Astrocyte (in vitro differentiated cells and primary cell): ENCODE results near the gene CHST6. TPM values are rescaled to one million over a fixed set of nuclear protein-coding genes. Genes with fewer than 3 reads are reported as not detected.
"Not testable (repeated sequence)": the region's sequence is repeated elsewhere in the genome, so short reads cannot be mapped to it uniquely, and the experiment has no call there.

ENCODE experiments used
- DNase-seq: peaks from one replicate; pipeline ENCODE4 v3.0.0-alpha.2; 2010; ENCODE audit warnings: low read depth
- FAIRE-seq: peaks from 2 replicates; lab custom pipeline; 2011; peaks lifted over from hg19 to GRCh38; lab: Jason Lieb, UNC
- H2AFZ ChIP-seq: 2 replicates; pipeline ENCODE4 v1.6.0; 2012; ENCODE audit warnings: low read depth, low read length, inconsistent platforms
- H3K27ac ChIP-seq: 2 replicates; pipeline ENCODE4 v1.5.1; 2011; ENCODE audit warnings: low read depth, low read length, inconsistent platforms
- H3K27me3 ChIP-seq: 2 replicates; pipeline ENCODE4 v1.6.0; 2011; ENCODE audit warnings: low read length, inconsistent platforms; ENCODE audit not compliant: insufficient read depth
- H3K36me3 ChIP-seq: 2 replicates; pipeline ENCODE4 v1.5.1; 2011; ENCODE audit warnings: low read length, inconsistent platforms; ENCODE audit not compliant: insufficient read depth
- H3K4me1 ChIP-seq: 2 replicates; pipeline ENCODE4 v1.5.1; 2011; ENCODE audit warnings: low read length, inconsistent platforms; ENCODE audit not compliant: insufficient read depth
- H3K4me2 ChIP-seq: 2 replicates; pipeline ENCODE4 v1.6.0; 2012; ENCODE audit warnings: low read length, inconsistent platforms
- H3K4me3 ChIP-seq: 2 replicates; pipeline ENCODE4 v1.5.1; 2011; ENCODE audit warnings: low read depth, mild to moderate bottlenecking, low read length, inconsistent platforms; ENCODE audit not compliant: insufficient read depth
- H3K79me2 ChIP-seq: 2 replicates; pipeline ENCODE4 v1.6.0; 2012; ENCODE audit warnings: mild to moderate bottlenecking, low read length, inconsistent platforms; ENCODE audit not compliant: insufficient read depth
- H3K9ac ChIP-seq: 2 replicates; pipeline ENCODE4 v1.6.0; 2012; ENCODE audit warnings: mild to moderate bottlenecking, low read length, inconsistent platforms
- H3K9me3 ChIP-seq: 2 replicates; pipeline ENCODE4 v1.5.1; 2012; ENCODE audit warnings: low read depth, mild to moderate bottlenecking, low read length, inconsistent platforms; ENCODE audit not compliant: insufficient read depth
- H4K20me1 ChIP-seq: 2 replicates; pipeline ENCODE4 v1.6.0; 2012; ENCODE audit warnings: low read length, inconsistent platforms; ENCODE audit not compliant: insufficient read depth
- H3K27ac Mint-ChIP-seq: one replicate; pipeline ENCODE4 v1.8.0; 2021; ENCODE audit warnings: mild to moderate bottlenecking, mixed read lengths; ENCODE audit not compliant: unreplicated experiment
- H3K27me3 Mint-ChIP-seq: one replicate; pipeline ENCODE4 v1.8.0; 2021; ENCODE audit warnings: low read depth, mixed read lengths; ENCODE audit not compliant: unreplicated experiment
- H3K36me3 Mint-ChIP-seq: one replicate; pipeline ENCODE4 v1.8.0; 2021; ENCODE audit warnings: low read depth, mixed read lengths; ENCODE audit not compliant: unreplicated experiment
- H3K4me1 Mint-ChIP-seq: one replicate; pipeline ENCODE4 v1.8.0; 2021; ENCODE audit warnings: low read depth, mixed read lengths; ENCODE audit not compliant: unreplicated experiment
- H3K4me3 Mint-ChIP-seq: one replicate; pipeline ENCODE4 v1.8.0; 2021; ENCODE audit warnings: mild to moderate bottlenecking, moderate library complexity, mixed read lengths; ENCODE audit not compliant: unreplicated experiment
- H3K9me3 Mint-ChIP-seq: one replicate; pipeline ENCODE4 v1.8.0; 2021; ENCODE audit warnings: mild to moderate bottlenecking, mixed read lengths; ENCODE audit not compliant: unreplicated experiment
- CTCF ChIP-seq: IDR thresholded peaks from 2 replicates; pipeline ENCODE4 v1.5.1; 2011; ENCODE audit warnings: low read depth, mild to moderate bottlenecking, inconsistent platforms, low read length, moderate library complexity; ENCODE audit not compliant: insufficient read depth
- EZH2 ChIP-seq: IDR thresholded peaks from 2 replicates; pipeline ENCODE4 v1.6.1; 2012; ENCODE audit warnings: mild to moderate bottlenecking, low read length, inconsistent platforms; ENCODE audit not compliant: insufficient read depth
- total RNA-seq: library from RNA; stranded (reverse); gene quantifications from 2 replicates; pipeline ENCODE4 v1.2.1, GENCODE V29; 2021

Gene CHST6
- total RNA-seq, 1 donor from 2014 or later: 2.5 TPM

- no peaks in the 10 kb centered on the region for H4K20me1 ChIP-seq
- H3K9ac ChIP-seq: no peak overlapping the region
- Mint-ChIP-seq H3K27ac (no peak overlapping the region), H3K4me1 (no peaks in the 10 kb centered on the region), H3K27me3 (peaks cover 1% of the 10 kb centered on the region), H3K36me3 (no peaks in the 10 kb centered on the region), H3K9me3 (peaks cover 2% of the 10 kb centered on the region), H3K4me3 (no peak overlapping the region)
- no peaks in the 10 kb centered on the region for H3K79me2 ChIP-seq
- FAIRE-seq (no peak), DNase-seq (no peak)
- H3K27ac ChIP-seq: no peak overlapping the region
- no peak overlapping the region for H3K4me2 ChIP-seq
- H3K4me1 ChIP-seq: no peaks in the 10 kb centered on the region
- H2AFZ ChIP-seq: no peak overlapping the region
- H3K27me3 ChIP-seq: no peaks in the 10 kb centered on the region
- no peaks in the 10 kb centered on the region for H3K9me3 ChIP-seq
- H3K4me3 ChIP-seq: no peak overlapping the region
- H3K36me3 ChIP-seq: no peaks in the 10 kb centered on the region
- TF ChIP-seq EZH2 (no peak), CTCF (no peak)
Measured at GRCh38 chr16:75526032-75526790, 31.0 kb upstream of the CHST6 start.

GRCh38 chr16:75519175-75519574 lies 23.9 kb upstream of the CHST6 start:
- no peak for FAIRE-seq
- no peak for TF ChIP-seq EZH2
- no peak for TF ChIP-seq CTCF
- no peak overlapping the region for H3K4me3 Mint-ChIP-seq
- H3K4me2 ChIP-seq: no peak overlapping the region
- DNase-seq: no peak
- H3K9ac ChIP-seq: no peak overlapping the region
- H3K27me3 ChIP-seq: no peaks in the 10 kb centered on the region
- H3K36me3 Mint-ChIP-seq: no peaks in the 10 kb centered on the region
- no peak overlapping the region for H3K27ac ChIP-seq
- no peak overlapping the region for H2AFZ ChIP-seq
- no peak overlapping the region for H3K4me3 ChIP-seq
- H3K9me3 Mint-ChIP-seq: no peaks in the 10 kb centered on the region
- no peaks in the 10 kb centered on the region for H3K36me3 ChIP-seq
- no peaks in the 10 kb centered on the region for H3K4me1 Mint-ChIP-seq
- H3K4me1 ChIP-seq: peaks cover 5% of the 10 kb centered on the region
- H3K9me3 ChIP-seq: no peaks in the 10 kb centered on the region
- H3K27me3 Mint-ChIP-seq: no peaks in the 10 kb centered on the region
- no peaks in the 10 kb centered on the region for H3K79me2 ChIP-seq
- peaks cover 3% of the 10 kb centered on the region for H4K20me1 ChIP-seq
- no peak overlapping the region for H3K27ac Mint-ChIP-seq

GRCh38 chr16:75516189-75516966 lies 21.1 kb upstream of the CHST6 start:
- peak overlapping the region; percentile 85 for H3K4me3 Mint-ChIP-seq
- DNase-seq: not testable (repeated sequence)

More at GRCh38 chr16:75516189-75516966, 21.1 kb upstream of the CHST6 start:
- not testable (repeated sequence) for H3K9me3 ChIP-seq, H3K36me3 ChIP-seq, FAIRE-seq, H3K9me3 Mint-ChIP-seq, H3K4me1 Mint-ChIP-seq, H4K20me1 ChIP-seq, H3K27me3 ChIP-seq, H3K79me2 ChIP-seq, H3K27me3 Mint-ChIP-seq, H3K4me1 ChIP-seq, H3K27ac Mint-ChIP-seq, H3K36me3 Mint-ChIP-seq
- Histone ChIP-seq H2AFZ (peak overlapping the region; percentile 92), H3K4me3 (peak overlapping the region; percentile 71), H3K9ac (peak overlapping the region; percentile 89), H3K27ac (peak overlapping the region; percentile 76), H3K4me2 (peak overlapping the region; percentile 91)
